Loucy (cell line): ENCODE results near the gene MYOC.

Experiments used
- H2AFZ ChIP-seq: fragments of 200-600 bp; sonication (generic); 2 replicates; pipeline ENCODE4 v1.6.0; 2016; ENCODE audit warnings: antibody characterized with exemption, mild to moderate bottlenecking, low read length, moderate library complexity
- H3F3A ChIP-seq: fragments of 200-600 bp; 2 replicates; pipeline ENCODE4 v1.6.0; 2016; ENCODE audit warnings: antibody characterized with exemption, low read depth, mild to moderate bottlenecking
- H3K27me3 ChIP-seq: fragments of 200-600 bp; sonication (generic); 2 replicates; pipeline ENCODE4 v1.6.1; 2014; ENCODE audit warnings: low read length, mild to moderate bottlenecking; ENCODE audit not compliant: insufficient read depth, poor library complexity, severe bottlenecking
- H3K36me3 ChIP-seq: fragments of 200-600 bp; sonication (generic); 2 replicates; pipeline ENCODE4 v1.6.1; 2016; ENCODE audit warnings: low read length; ENCODE audit not compliant: insufficient read depth
- H3K4me1 ChIP-seq: fragments of 200-600 bp; sonication (generic); 2 replicates; pipeline ENCODE4 v1.5.1; 2014; ENCODE audit warnings: low read length, mild to moderate bottlenecking; ENCODE audit not compliant: insufficient read depth, poor library complexity, severe bottlenecking
- H3K4me2 ChIP-seq: fragments of 200-600 bp; sonication (generic); 2 replicates; pipeline ENCODE4 v1.6.0; 2014; ENCODE audit warnings: antibody characterized with exemption, low read length, low read depth, mild to moderate bottlenecking; ENCODE audit not compliant: poor library complexity, severe bottlenecking
- H3K4me3 ChIP-seq: fragments of 200-600 bp; sonication (generic); 2 replicates; pipeline ENCODE4 v1.5.1; 2014; ENCODE audit warnings: low read length, mild to moderate bottlenecking, mixed read lengths; ENCODE audit not compliant: poor library complexity, severe bottlenecking
- H3K79me2 ChIP-seq: fragments of 200-600 bp; sonication (generic); 2 replicates; pipeline ENCODE4 v1.6.1; 2014; ENCODE audit warnings: low read length; ENCODE audit not compliant: insufficient read depth
- H3K9ac ChIP-seq: fragments of 200-600 bp; sonication (generic); 2 replicates; pipeline ENCODE4 v1.6.0; 2014; ENCODE audit warnings: mild to moderate bottlenecking, low read depth, low read length, moderate library complexity; ENCODE audit not compliant: poor library complexity, severe bottlenecking
- H3K9me2 ChIP-seq: fragments of 200-600 bp; sonication (generic); replicated peaks from 2 replicates; pipeline ENCODE4 v1.6.1; 2016; ENCODE audit warnings: low read depth, low read length, mixed read lengths
- H3K9me3 ChIP-seq: fragments of 200-600 bp; sonication (generic); 2 replicates; pipeline ENCODE4 v1.6.1; 2014; ENCODE audit warnings: mild to moderate bottlenecking, antibody characterized with exemption, low read length, low read depth; ENCODE audit not compliant: insufficient read depth
- H4K20me1 ChIP-seq: fragments of 200-600 bp; sonication (generic); 2 replicates; pipeline ENCODE4 v1.6.0; 2014; ENCODE audit warnings: antibody characterized with exemption, low read length, mild to moderate bottlenecking; ENCODE audit not compliant: insufficient read depth, poor library complexity, severe bottlenecking
- EZH2phosphoT487 ChIP-seq: fragments of 200-600 bp; IDR thresholded peaks from 2 replicates; pipeline ENCODE4 v1.6.1; 2018; ENCODE audit warnings: antibody characterized with exemption, mild to moderate bottlenecking, moderate library complexity, borderline replicate concordance
- TF ChIP-seq, protein P1 (sequence below): fragments of 200-600 bp; sonication (generic); conservative IDR thresholded peaks from 2 replicates; pipeline ENCODE4 v1.5.1; 2014; ENCODE audit warnings: mild to moderate bottlenecking, antibody characterized with exemption, low read length

Gene MYOC

DNA sequence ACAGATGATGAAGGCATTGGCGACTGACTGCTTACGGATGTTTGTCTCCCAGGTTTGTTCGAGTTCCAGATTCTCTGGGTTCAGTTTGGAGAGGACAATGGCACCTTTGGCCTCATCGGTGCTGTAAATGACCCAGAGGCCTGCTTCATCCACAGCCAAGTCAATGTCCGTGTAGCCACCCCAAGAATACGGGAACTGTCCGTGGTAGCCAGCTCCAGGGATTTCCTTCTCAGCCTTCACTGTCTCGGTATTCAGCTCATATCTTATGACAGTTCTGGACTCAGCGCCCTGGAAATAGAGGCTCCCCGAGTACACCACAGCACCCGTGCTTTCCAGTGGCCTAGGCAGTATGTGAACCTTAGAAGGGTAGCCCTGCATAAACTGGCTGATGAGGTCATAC lies 16.3 kb downstream of the MYOC start:
- Histone ChIP-seq H3K36me3 (no peaks in the 10 kb centered on the region), H3K79me2 (no peaks in the 10 kb centered on the region), H3K9ac (no peak overlapping the region)

GRCh38 chr1:171635661-171636060 lies 16.8 kb downstream of the MYOC start:
- no peaks in the 10 kb centered on the region for H3K9me3 ChIP-seq
- TF ChIP-seq, protein P1, sequence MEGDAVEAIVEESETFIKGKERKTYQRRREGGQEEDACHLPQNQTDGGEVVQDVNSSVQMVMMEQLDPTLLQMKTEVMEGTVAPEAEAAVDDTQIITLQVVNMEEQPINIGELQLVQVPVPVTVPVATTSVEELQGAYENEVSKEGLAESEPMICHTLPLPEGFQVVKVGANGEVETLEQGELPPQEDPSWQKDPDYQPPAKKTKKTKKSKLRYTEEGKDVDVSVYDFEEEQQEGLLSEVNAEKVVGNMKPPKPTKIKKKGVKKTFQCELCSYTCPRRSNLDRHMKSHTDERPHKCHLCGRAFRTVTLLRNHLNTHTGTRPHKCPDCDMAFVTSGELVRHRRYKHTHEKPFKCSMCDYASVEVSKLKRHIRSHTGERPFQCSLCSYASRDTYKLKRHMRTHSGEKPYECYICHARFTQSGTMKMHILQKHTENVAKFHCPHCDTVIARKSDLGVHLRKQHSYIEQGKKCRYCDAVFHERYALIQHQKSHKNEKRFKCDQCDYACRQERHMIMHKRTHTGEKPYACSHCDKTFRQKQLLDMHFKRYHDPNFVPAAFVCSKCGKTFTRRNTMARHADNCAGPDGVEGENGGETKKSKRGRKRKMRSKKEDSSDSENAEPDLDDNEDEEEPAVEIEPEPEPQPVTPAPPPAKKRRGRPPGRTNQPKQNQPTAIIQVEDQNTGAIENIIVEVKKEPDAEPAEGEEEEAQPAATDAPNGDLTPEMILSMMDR = no peak
- no peak for TF ChIP-seq EZH2phosphoT487
- no peak overlapping the region for H3K9ac ChIP-seq
- H3K4me1 ChIP-seq = no peaks in the 10 kb centered on the region
- no peak overlapping the region for H3K4me2 ChIP-seq
- no peak overlapping the region for H2AFZ ChIP-seq
- H3K36me3 ChIP-seq = no peaks in the 10 kb centered on the region
- no peaks in the 10 kb centered on the region for H4K20me1 ChIP-seq
- H3K79me2 ChIP-seq = no peaks in the 10 kb centered on the region
- H3K27me3 ChIP-seq = no peaks in the 10 kb centered on the region
- no peak overlapping the region for H3K4me3 ChIP-seq
- no peaks in the 10 kb centered on the region for H3F3A ChIP-seq
- H3K9me2 ChIP-seq = no peaks in the 10 kb centered on the region

More for the DNA sequence above, 16.3 kb downstream of the MYOC start:
- Histone ChIP-seq H2AFZ (no peak overlapping the region), H3K9me2 (no peaks in the 10 kb centered on the region), H4K20me1 (no peaks in the 10 kb centered on the region), H3K9me3 (no peaks in the 10 kb centered on the region), H3K4me3 (no peak overlapping the region), H3K27me3 (no peaks in the 10 kb centered on the region), H3F3A (no peaks in the 10 kb centered on the region), H3K4me2 (no peak overlapping the region), H3K4me1 (no peaks in the 10 kb centered on the region)
- TF ChIP-seq, protein P1 = no peak
- TF ChIP-seq EZH2phosphoT487 = no peak

- Histone ChIP-seq H3K9me3 (no peaks in the 10 kb centered on the region), H3K9me2 (no peaks in the 10 kb centered on the region), H3K4me3 (no peak overlapping the region), H4K20me1 (no peaks in the 10 kb centered on the region), H3K27me3 (no peaks in the 10 kb centered on the region), H3K9ac (no peak overlapping the region), H3K36me3 (no peaks in the 10 kb centered on the region), H3K4me2 (no peak overlapping the region), H2AFZ (no peak overlapping the region), H3F3A (no peaks in the 10 kb centered on the region), H3K4me1 (no peaks in the 10 kb centered on the region), H3K79me2 (no peaks in the 10 kb centered on the region)
- TF ChIP-seq, protein P1 = no peak
- TF ChIP-seq EZH2phosphoT487 = no peak
These were observed 24.3 kb downstream of the MYOC start for GRCh38 chr1:171628225-171628624.
